GM12891 (cell line): ENCODE results near the gene RNF6.

Experiments
- POLR2A ChIP-seq: IDR thresholded peaks from 2 replicates; pipeline ENCODE4 v1.6.1; 2011; ENCODE audit warnings: low read depth, low read length, control low read depth
- POLR2AphosphoS5 ChIP-seq: IDR thresholded peaks from 2 replicates; pipeline ENCODE4 v1.6.1; 2011; ENCODE audit warnings: low read depth, low read length, control low read depth
- POU2F2 ChIP-seq: IDR thresholded peaks from 2 replicates; pipeline ENCODE4 v1.6.1; 2011; ENCODE audit warnings: low read depth, mild to moderate bottlenecking, control low read depth, low read length, moderate library complexity

DNA sequence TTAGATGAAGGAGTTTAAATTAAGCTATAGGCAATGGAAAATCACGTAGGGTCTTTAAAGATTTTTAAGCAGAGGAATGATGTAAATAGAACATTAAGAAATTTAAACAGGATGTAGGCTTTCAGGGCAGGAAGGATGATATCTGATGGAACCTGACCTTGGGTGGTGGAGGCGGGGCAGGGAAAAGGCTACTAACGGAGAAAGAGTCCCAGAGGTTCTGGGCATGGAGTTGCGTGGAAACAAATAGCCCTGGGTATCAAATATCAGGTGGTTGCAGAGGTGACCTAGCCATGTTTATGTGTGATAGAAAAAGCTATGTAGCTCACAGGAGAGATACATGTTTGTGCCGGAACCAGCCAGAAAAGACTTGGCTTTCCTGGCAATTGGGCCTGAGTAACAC lies 24.0 kb upstream of the RNF6 start:
- TF ChIP-seq POLR2AphosphoS5 (no peak), POU2F2 (no peak), POLR2A (no peak)
